SK-N-SH treated with all-trans-retinoic acid at 6 μM for 48 hours (cell line): Measurements from ENCODE around the gene FBXW2.

Experiments
- ATAC-seq: fragments of 200-7000 bp; cut with Tn5 transposase; 3 replicates; pipeline ENCODE4 v1.9.1; 2020; ENCODE audit warnings: mild to moderate bottlenecking, moderate library complexity
- ARNTL ChIP-seq: fragments of 450-650 bp; formaldehyde crosslinking; IDR thresholded peaks from 2 replicates; pipeline ENCODE4 v1.5.0; 2020; ENCODE audit warnings: low read depth, mild to moderate bottlenecking, moderate library complexity, borderline replicate concordance
- BACH2 ChIP-seq: fragments of 250-450 bp; sonication (Bioruptor Pico); IDR thresholded peaks from 2 replicates; pipeline ENCODE4 v1.9.0; 2021; ENCODE audit warnings: mild to moderate bottlenecking, borderline replicate concordance
- CREB5 ChIP-seq: fragments of 250-450 bp; sonication (Bioruptor Pico); IDR thresholded peaks from 2 replicates; pipeline ENCODE4 v1.5.1; 2020; ENCODE audit warnings: low read depth, mild to moderate bottlenecking, moderate library complexity
- CSDC2 ChIP-seq: fragments of 250-450 bp; sonication (Bioruptor Pico); IDR thresholded peaks from 2 replicates; pipeline ENCODE4 v1.5.0; 2020; ENCODE audit warnings: mild to moderate bottlenecking, moderate library complexity
- CSRNP3 ChIP-seq: fragments of 250-450 bp; sonication (Bioruptor Pico); IDR thresholded peaks from 2 replicates; pipeline ENCODE4 v1.5.1; 2021; ENCODE audit warnings: mild to moderate bottlenecking, moderate library complexity
- ESRRG ChIP-seq: fragments of 250-450 bp; sonication (Bioruptor Pico); IDR thresholded peaks from 2 replicates; pipeline ENCODE4 v1.6.1; 2021; ENCODE audit warnings: mild to moderate bottlenecking
- GLIS3 ChIP-seq: fragments of 250-450 bp; sonication (Bioruptor Pico); IDR thresholded peaks from 2 replicates; pipeline ENCODE4 v1.5.0; 2020; ENCODE audit warnings: mild to moderate bottlenecking, moderate library complexity
- ISL1 ChIP-seq: fragments of 250-450 bp; sonication (Bioruptor Pico); IDR thresholded peaks from 2 replicates; pipeline ENCODE4 v2.1.2; 2022; ENCODE audit warnings: mild to moderate bottlenecking, moderate library complexity
- OSR1 ChIP-seq: fragments of 250-450 bp; sonication (Bioruptor Pico); IDR thresholded peaks from 2 replicates; pipeline ENCODE4 v1.8.0; 2022; ENCODE audit warnings: moderate library complexity, mild to moderate bottlenecking, inconsistent platforms
- POU6F1 ChIP-seq: fragments of 250-450 bp; sonication (Bioruptor Pico); IDR thresholded peaks from 2 replicates; pipeline ENCODE4 v1.8.0; 2021; ENCODE audit warnings: low read depth, mild to moderate bottlenecking, moderate library complexity, borderline replicate concordance
- PPARA ChIP-seq: fragments of 250-450 bp; sonication (Bioruptor Pico); IDR thresholded peaks from 2 replicates; pipeline ENCODE4 v1.5.0; 2020; ENCODE audit warnings: mild to moderate bottlenecking, borderline replicate concordance
- SNAI2 ChIP-seq: fragments of 250-450 bp; sonication (Bioruptor Pico); IDR thresholded peaks from 2 replicates; pipeline ENCODE4 v1.5.0; 2020; ENCODE audit warnings: mild to moderate bottlenecking, moderate library complexity
- TCF4 ChIP-seq: fragments of 250-450 bp; sonication (Bioruptor Pico); IDR thresholded peaks from 2 replicates; pipeline ENCODE4 v1.8.0; 2021; ENCODE audit warnings: mild to moderate bottlenecking, moderate library complexity, borderline replicate concordance
- TOX ChIP-seq: fragments of 250-450 bp; sonication (Bioruptor Pico); IDR thresholded peaks from 2 replicates; pipeline ENCODE4 v1.8.0; 2021; ENCODE audit warnings: mild to moderate bottlenecking, moderate library complexity, borderline replicate concordance
- ZC3H10 ChIP-seq: fragments of 250-450 bp; sonication (Bioruptor Pico); IDR thresholded peaks from 2 replicates; pipeline ENCODE4 v1.5.1; 2021; ENCODE audit warnings: mild to moderate bottlenecking, moderate library complexity
- ZFP3 ChIP-seq: fragments of 250-450 bp; sonication (Bioruptor Pico); IDR thresholded peaks from 2 replicates; pipeline ENCODE4 v1.5.0; 2020; ENCODE audit warnings: mild to moderate bottlenecking, moderate library complexity
- ZFP30 ChIP-seq: fragments of 450-650 bp; formaldehyde crosslinking; IDR thresholded peaks from 2 replicates; pipeline ENCODE4 v1.5.0; 2022; ENCODE audit warnings: mild to moderate bottlenecking, moderate library complexity
- ZNF565 ChIP-seq: fragments of 450-650 bp; formaldehyde crosslinking; conservative IDR thresholded peaks from 2 replicates; pipeline ENCODE4 v1.5.0; 2020; ENCODE audit warnings: low read depth, mild to moderate bottlenecking, moderate library complexity
- ZNF70 ChIP-seq: fragments of 450-650 bp; formaldehyde crosslinking; IDR thresholded peaks from 2 replicates; pipeline ENCODE4 v1.5.0; 2020; ENCODE audit warnings: mild to moderate bottlenecking, moderate library complexity
- TF ChIP-seq, protein P1 (sequence below): fragments of 250-450 bp; sonication (Bioruptor Pico); IDR thresholded peaks from 2 replicates; pipeline ENCODE4 v1.5.0; 2020; ENCODE audit warnings: mild to moderate bottlenecking, moderate library complexity
- TF ChIP-seq, protein P2 (sequence below): fragments of 250-450 bp; sonication (Bioruptor Pico); IDR thresholded peaks from 2 replicates; pipeline ENCODE4 v1.8.0; 2020; ENCODE audit warnings: mild to moderate bottlenecking, moderate library complexity, borderline replicate concordance

Gene FBXW2

GRCh38 chr9:120839146-120839545 is 45.9 kb upstream of the FBXW2 start:
- ATAC-seq, result no peak
- TF ChIP-seq OSR1 (CRISPR knock-in tag) (no peak), ZFP3 (CRISPR knock-in tag) (no peak), SNAI2 (CRISPR knock-in tag) (no peak), ESRRG (no peak), GLIS3 (CRISPR knock-in tag) (no peak), CSDC2 (CRISPR knock-in tag) (no peak), ZC3H10 (no peak), TOX (CRISPR knock-in tag) (no peak), ISL1 (no peak), PPARA (no peak), ZNF565 (CRISPR knock-in tag) (no peak), POU6F1 (CRISPR knock-in tag) (no peak), BACH2 (CRISPR knock-in tag) (no peak), ZNF70 (CRISPR knock-in tag) (no peak), CSRNP3 (CRISPR knock-in tag) (no peak), ZFP30 (CRISPR knock-in tag) (no peak)
- TF ChIP-seq, protein P1, sequence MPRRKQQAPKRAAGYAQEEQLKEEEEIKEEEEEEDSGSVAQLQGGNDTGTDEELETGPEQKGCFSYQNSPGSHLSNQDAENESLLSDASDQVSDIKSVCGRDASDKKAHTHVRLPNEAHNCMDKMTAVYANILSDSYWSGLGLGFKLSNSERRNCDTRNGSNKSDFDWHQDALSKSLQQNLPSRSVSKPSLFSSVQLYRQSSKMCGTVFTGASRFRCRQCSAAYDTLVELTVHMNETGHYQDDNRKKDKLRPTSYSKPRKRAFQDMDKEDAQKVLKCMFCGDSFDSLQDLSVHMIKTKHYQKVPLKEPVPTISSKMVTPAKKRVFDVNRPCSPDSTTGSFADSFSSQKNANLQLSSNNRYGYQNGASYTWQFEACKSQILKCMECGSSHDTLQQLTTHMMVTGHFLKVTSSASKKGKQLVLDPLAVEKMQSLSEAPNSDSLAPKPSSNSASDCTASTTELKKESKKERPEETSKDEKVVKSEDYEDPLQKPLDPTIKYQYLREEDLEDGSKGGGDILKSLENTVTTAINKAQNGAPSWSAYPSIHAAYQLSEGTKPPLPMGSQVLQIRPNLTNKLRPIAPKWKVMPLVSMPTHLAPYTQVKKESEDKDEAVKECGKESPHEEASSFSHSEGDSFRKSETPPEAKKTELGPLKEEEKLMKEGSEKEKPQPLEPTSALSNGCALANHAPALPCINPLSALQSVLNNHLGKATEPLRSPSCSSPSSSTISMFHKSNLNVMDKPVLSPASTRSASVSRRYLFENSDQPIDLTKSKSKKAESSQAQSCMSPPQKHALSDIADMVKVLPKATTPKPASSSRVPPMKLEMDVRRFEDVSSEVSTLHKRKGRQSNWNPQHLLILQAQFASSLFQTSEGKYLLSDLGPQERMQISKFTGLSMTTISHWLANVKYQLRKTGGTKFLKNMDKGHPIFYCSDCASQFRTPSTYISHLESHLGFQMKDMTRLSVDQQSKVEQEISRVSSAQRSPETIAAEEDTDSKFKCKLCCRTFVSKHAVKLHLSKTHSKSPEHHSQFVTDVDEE (CRISPR knock-in tag), result no peak
- TF ChIP-seq, protein P2, sequence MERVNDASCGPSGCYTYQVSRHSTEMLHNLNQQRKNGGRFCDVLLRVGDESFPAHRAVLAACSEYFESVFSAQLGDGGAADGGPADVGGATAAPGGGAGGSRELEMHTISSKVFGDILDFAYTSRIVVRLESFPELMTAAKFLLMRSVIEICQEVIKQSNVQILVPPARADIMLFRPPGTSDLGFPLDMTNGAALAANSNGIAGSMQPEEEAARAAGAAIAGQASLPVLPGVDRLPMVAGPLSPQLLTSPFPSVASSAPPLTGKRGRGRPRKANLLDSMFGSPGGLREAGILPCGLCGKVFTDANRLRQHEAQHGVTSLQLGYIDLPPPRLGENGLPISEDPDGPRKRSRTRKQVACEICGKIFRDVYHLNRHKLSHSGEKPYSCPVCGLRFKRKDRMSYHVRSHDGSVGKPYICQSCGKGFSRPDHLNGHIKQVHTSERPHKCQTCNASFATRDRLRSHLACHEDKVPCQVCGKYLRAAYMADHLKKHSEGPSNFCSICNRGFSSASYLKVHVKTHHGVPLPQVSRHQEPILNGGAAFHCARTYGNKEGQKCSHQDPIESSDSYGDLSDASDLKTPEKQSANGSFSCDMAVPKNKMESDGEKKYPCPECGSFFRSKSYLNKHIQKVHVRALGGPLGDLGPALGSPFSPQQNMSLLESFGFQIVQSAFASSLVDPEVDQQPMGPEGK (CRISPR knock-in tag), result no peak
- TF ChIP-seq, all 23 proteins: peak for 0

DNA sequence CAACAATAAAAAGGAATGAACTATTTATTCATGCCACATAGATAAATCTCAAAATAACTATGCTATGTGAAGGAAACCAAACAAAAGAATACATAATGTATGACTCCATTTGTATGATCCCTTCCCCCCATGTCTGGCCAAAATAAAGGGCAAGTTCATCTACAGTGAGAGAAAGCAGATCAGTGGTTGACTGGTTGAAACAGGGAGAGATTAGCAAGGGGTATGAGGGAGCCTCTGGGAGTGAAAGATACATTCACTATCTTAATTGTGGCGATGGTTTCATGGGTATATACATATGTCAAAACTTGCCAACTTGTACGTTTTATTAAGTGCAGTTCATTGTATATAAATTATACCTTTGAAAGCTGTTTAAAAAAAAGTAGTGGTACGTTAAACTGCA is 44.7 kb upstream of the FBXW2 start:
- no peak for ATAC-seq

More for the DNA sequence above, 44.7 kb upstream of the FBXW2 start:
- TF ChIP-seq ESRRG (no peak), ISL1 (no peak), ARNTL (no peak), CREB5 (no peak), GLIS3 (CRISPR knock-in tag) (no peak), TOX (CRISPR knock-in tag) (no peak), CSDC2 (CRISPR knock-in tag) (no peak), SNAI2 (CRISPR knock-in tag) (no peak), BACH2 (CRISPR knock-in tag) (no peak), TCF4 (CRISPR knock-in tag) (no peak), OSR1 (CRISPR knock-in tag) (no peak), PPARA (no peak), ZFP30 (CRISPR knock-in tag) (no peak), CSRNP3 (CRISPR knock-in tag) (no peak), ZNF565 (CRISPR knock-in tag) (no peak), ZNF70 (CRISPR knock-in tag) (no peak)
- TF ChIP-seq, protein P1 (CRISPR knock-in tag), result no peak
- TF ChIP-seq, protein P2 (CRISPR knock-in tag), result no peak
